ENCODE results near the gene CACNA1H. TPM values are rescaled to one million over a fixed set of nuclear protein-coding genes. Genes with fewer than 3 reads are reported as not detected.

CACNA1H gene
- total and polyA plus RNA-seq, 5 experiments from 2014 or later: 0.03 to 2.7 (median 1.8) TPM

DNA sequence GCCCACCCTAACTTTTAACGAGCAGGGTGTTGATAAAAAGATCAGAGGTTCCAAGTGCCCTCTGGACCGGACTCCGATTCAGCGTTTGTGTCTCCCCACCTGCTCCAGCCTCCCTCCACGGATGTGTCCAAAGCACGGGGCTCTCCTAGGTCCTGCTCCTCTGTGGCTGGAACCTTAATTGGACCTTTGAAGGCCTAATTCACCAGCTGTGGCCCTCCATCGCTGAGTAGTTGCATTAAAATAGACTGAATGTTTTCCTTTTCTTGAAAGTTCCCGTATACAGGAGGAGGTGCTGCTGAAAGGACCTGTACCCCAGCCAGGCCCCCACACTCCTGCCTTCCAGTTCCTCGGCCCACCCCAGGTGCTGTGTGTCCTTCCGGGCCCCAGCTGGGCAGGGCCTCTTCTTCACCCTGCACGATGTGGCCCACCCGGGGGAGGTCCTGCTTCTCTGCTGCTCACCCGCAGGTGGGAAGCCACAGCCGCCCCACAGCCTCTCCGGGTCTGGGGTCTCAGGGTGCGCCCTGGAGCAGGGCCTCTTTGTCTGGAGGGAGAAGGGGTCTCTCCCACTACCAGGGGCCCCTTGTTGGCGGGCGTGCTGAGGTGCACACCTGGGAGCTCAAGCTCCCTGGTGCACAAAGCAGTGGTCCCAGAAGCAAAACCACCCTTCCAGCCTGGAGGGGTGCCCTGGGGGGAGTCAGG lies 1.3 kb upstream of the CACNA1H start:
- H3K27ac Mint-ChIP-seq: peak overlapping the region in 6 of 10 donors; percentile 13 to 43 (median 32)
- peak overlapping the region; percentile 24 to 84 (median 56) for H3K4me3 Mint-ChIP-seq
- peaks cover 0 to 9% (median 3%) of the 10 kb centered on the region in 4 donors for H3K4me1 Mint-ChIP-seq
- ATAC-seq (peak in 1 of 2 donors; percentile 4), DNase-seq (peak in 1 of 10 donors; percentile 11)
- H3K36me3 Mint-ChIP-seq: no peaks in the 10 kb centered on the region
- peaks cover 0 to 15% (median 4%) of the 10 kb centered on the region in 5 donors for H3K27me3 Mint-ChIP-seq
- peaks cover 0 to 5% (median 0%) of the 10 kb centered on the region in 9 donors for H3K9me3 Mint-ChIP-seq
- POLR2A ChIA-PET: interaction anchor here (0.5 kb wide), 1 partner anchor 9 kb away, joined by 3 read pairs; no protein-coding TSS in a partner anchor

DNA sequence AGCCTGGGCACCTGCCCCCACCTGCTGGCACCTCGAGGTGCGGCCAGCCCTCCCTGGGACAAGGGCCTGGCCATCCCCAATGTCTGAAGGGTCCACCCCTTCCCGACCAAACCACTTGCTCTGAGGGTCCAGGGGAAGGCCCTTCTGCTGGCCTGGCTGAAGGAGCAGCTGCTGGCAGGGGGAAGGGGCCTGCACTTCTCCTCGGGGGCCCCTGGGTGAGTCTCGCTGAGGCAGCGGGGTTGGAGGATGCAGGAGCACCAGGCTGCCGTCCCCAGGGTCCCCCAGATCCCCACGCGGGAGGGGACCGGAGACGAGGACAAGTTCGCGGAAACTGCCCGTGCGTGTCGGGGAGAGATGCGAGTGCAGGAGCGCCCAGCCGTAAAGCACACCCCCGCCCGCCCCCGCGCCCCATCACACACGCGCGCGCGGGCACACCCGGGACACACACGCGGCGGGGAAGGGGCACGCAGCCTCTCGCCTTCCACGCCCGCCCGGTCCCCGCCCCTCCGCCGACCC lies 725 bp upstream of the CACNA1H start:
- ATAC-seq: peak; percentile 73 to 78
- DNase-seq: peak in 9 of 10 donors; percentile 32 to 80 (median 60)
- Mint-ChIP-seq H3K9me3 (peaks cover 0 to 2% (median 0%) of the 10 kb centered on the region in 9 donors), H3K4me1 (peaks cover 0 to 9% (median 3%) of the 10 kb centered on the region in 4 donors), H3K4me3 (peak overlapping the region in 9 of 10 donors; percentile 26 to 84 (median 62)), H3K36me3 (no peaks in the 10 kb centered on the region), H3K27me3 (peaks cover 0 to 15% (median 4%) of the 10 kb centered on the region in 5 donors), H3K27ac (peak overlapping the region in 2 of 10 donors; percentile 56 to 59)
- POLR2A ChIA-PET: interaction anchor here (0.5 kb wide), 1 partner anchor 9 kb away, joined by 3 read pairs; no protein-coding TSS in a partner anchor

DNA sequence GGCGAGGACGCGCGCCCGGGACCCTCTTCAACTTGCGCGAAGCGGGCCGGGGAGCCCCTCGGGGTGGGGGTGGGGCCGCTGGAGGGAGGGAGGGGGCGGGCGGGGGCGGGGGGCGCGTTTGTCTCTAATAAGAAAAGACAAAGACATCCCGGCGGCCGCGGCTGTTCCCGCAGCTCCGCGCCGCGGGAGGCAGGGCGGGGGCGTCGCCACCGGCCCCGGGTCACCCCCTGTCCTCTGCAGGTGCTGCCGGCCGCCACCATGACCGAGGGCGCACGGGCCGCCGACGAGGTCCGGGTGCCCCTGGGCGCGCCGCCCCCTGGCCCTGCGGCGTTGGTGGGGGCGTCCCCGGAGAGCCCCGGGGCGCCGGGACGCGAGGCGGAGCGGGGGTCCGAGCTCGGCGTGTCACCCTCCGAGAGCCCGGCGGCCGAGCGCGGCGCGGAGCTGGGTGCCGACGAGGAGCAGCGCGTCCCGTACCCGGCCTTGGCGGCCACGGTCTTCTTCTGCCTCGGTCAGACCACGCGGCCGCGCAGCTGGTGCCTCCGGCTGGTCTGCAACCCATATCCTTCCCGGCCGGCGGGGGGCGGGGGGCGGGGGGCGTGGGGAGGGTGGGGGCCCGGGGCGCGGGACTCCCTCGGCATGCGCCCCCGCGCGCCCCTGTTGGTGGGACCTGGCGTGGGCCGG lies 714 bp downstream of the CACNA1H start:
- POLR2A ChIA-PET: no interaction called here
- DNase-seq: no peak

DNA sequence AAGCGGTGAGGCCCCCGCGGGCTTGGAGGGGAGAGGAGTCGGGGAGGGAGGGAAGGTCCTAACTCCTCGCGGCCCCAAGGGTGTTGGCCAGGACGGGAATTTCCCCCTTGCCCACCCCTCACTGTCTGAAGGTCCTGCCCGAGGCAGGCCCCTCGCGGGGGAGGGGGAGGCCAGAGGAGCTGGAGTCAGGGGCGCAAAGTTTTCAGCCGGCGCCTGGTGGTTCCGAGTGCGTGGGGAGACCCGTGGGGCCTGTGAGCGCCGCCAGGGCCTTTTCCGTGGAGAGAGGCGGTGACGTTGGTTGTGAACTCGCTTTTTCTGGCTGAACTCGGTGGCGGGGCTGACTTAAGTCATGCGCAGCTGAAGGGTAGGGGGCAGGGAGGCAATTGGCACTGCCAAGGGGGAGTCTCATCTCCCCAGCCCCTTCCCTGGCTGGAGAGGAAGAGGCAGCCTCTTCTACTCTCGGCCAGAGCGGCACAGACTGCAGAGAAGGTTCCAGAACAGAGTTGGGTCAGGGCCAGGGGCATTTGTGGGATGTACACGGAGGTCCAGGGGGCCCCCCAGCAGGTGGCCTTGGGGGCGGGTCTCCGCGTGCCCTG lies 1.5 kb downstream of the CACNA1H start:
- Mint-ChIP-seq H3K27me3 (peaks cover 1 to 21% (median 4%) of the 10 kb centered on the region in 5 donors), H3K27ac (peak overlapping the region in 2 of 10 donors; percentile 50 to 73), H3K4me3 (peak overlapping the region in 8 of 10 donors; percentile 16 to 68 (median 38)), H3K36me3 (no peaks in the 10 kb centered on the region), H3K9me3 (peaks cover 0 to 2% (median 0%) of the 10 kb centered on the region in 9 donors), H3K4me1 (peaks cover 0 to 9% (median 3%) of the 10 kb centered on the region in 4 donors)
- POLR2A ChIA-PET: no interaction called here
- no peak for ATAC-seq
- no peak for DNase-seq

More for the DNA sequence above, 714 bp downstream of the CACNA1H start:
- no peak for ATAC-seq
- Mint-ChIP-seq H3K4me3 (peak overlapping the region in 1 of 10 donors; percentile 16), H3K9me3 (peaks cover 0 to 2% (median 0%) of the 10 kb centered on the region in 9 donors), H3K27me3 (peaks cover 0 to 18% (median 4%) of the 10 kb centered on the region in 5 donors), H3K27ac (no peak overlapping the region), H3K4me1 (peaks cover 0 to 9% (median 3%) of the 10 kb centered on the region in 4 donors), H3K36me3 (no peaks in the 10 kb centered on the region)

DNA sequence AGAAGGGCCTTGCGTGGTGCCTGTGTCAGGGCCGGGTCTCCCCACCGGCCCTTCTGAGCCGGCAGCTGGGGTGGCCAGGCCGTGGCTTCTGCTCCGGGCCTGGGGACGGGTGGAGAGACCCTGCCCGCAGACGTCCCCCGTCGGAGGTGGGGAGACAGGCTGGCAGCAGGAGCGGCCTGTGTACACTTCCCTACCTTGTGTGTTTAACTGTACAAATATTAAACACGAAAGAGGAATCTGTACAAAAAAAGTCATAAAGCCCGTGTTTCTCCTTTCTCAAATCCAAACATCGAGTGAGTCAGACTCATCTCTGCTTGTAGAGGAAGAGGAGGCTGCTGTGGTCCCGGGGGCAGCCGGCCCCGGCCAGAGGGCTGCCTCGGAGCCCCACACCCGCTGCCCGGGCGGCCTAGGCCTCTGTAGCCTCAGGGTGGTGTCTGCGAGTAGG lies 2.0 kb downstream of the CACNA1H start:
- POLR2A ChIA-PET: no interaction called here
- no peak for DNase-seq
- Mint-ChIP-seq H3K27me3 (peaks cover 3 to 25% (median 6%) of the 10 kb centered on the region in 5 donors), H3K4me3 (peak overlapping the region in 1 of 10 donors; percentile 28), H3K36me3 (no peaks in the 10 kb centered on the region), H3K4me1 (peaks cover 0 to 9% (median 3%) of the 10 kb centered on the region in 4 donors), H3K9me3 (peaks cover 0 to 2% (median 0%) of the 10 kb centered on the region in 9 donors), H3K27ac (no peak overlapping the region)
- no peak for ATAC-seq

DNA sequence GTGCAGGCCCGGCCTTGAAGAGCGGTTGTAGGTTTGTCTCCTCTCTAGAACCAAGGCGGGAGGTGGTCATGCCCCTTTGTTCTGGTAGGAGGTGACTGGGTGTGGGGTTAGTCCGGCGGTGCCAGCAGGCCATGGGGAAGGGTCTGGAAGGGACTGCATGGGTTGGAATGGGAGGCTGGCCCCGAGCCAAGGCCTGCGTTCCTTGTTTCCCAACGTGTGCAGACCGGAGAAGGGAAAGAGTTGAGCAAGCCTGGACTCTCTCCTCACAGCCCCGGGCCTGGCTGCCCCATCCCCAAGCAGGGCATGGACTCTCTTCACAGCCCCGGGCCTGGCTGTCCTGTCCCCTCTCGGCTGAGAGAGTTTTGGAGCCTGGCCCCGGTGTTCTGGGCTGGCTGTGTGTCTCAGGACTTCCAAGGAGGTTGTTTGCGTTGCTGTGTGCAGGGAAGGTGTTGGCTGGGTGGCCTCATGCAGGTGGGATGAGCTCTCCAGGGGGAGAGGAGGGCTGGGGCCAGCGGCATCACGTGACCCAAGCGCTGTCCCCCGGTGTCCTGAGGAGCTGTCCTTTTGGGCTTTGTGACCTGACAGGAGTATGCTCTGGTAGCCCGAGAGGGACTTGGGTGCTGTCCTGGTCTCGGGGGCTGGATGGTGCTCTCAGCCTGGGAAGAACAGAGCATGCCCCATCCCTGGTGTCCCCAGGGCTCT lies 2.6 kb downstream of the CACNA1H start:
- Mint-ChIP-seq H3K27ac (no peak overlapping the region), H3K27me3 (peaks cover 3 to 25% (median 6%) of the 10 kb centered on the region in 5 donors), H3K36me3 (no peaks in the 10 kb centered on the region), H3K4me3 (peak overlapping the region in 2 of 10 donors; percentile 9 to 48), H3K9me3 (peaks cover 0 to 2% (median 0%) of the 10 kb centered on the region in 9 donors), H3K4me1 (peaks cover 0 to 9% (median 3%) of the 10 kb centered on the region in 4 donors)
- ATAC-seq: no peak
- POLR2A ChIA-PET: no interaction called here
- no peak for DNase-seq

DNA sequence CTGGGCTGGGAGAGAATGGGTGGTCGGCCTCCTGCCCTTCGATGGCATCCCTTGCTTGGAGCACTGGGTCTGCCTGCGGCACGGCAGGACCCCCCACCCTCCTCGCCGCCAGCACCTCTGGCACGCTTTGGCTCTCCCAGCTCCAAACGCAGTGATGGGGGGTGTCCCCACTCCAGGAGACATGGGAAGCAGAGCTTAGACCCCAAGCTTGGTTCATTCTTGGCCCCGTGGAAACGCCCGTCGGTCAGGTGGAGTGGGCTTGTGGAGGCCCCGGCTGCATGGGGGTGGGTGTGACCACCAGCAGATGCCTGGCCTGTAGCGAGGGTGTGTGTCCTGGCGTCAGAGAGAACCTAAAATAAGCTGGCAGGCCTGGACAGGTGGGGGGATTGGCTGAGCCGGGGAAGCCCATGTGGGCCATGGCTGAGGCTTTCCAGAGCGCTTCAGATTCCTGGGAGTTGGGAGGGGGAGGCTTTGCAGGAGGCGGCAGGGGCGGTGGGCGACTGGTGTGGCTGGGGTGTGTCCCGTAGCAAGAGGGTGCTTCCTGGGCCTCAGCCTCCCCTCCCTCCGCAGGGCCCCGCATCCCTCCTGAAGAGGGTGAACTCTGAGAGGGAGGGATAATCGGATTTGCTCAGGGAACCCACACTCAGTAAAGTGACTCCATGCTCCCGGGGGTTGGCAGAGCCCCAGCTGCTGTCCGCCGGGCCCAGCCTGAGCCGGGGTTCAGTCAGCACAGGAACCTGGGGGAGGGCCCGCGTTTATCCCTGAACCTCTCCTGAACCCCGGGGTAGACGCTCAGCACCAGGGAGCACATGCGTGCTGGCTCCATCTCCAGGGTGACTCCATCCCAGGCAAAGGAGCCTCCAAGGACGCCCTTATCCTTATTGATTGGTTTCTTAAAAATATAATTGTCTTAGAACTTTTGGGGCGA lies 3.4 kb downstream of the CACNA1H start:
- Mint-ChIP-seq H3K27ac (no peak overlapping the region), H3K4me3 (no peak overlapping the region), H3K4me1 (peaks cover 0 to 7% (median 2%) of the 10 kb centered on the region in 4 donors), H3K9me3 (no peaks in the 10 kb centered on the region), H3K36me3 (no peaks in the 10 kb centered on the region), H3K27me3 (peaks cover 3 to 25% (median 6%) of the 10 kb centered on the region in 5 donors)
- POLR2A ChIA-PET: no interaction called here
- no peak for ATAC-seq
- DNase-seq: no peak

DNA sequence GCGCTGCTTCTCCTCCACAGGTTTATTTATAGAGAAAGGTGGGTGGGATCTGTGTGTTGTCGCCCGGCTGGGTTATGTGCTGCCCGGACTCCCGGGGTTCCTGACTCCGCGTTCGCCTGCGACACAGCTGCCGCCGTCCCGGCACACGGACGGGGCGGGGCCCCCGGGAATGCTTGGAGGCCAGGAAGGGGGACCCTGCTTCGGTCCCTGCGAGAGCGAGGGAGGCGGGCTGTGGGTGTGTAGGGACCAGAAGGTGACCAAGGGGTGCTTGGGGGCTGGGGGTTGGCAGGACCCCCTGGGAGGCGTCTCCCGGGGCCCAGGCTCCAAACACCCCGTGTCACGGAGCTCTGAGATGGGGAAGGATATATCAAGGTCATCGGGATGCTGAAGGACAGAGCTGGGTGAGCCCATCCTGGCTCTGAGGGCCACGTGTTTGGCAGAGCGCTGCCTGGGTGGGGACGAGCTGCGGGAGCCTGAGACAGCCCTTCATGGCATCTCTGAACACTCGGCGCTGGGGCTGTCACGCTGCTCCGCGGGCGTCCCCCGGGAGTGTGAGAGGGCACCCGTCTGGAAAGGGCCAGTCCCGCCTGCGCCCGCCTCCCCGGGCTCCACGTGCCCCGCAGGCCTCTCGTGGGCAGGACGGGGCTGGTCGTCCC lies 4.2 kb downstream of the CACNA1H start:
- Mint-ChIP-seq H3K27ac (no peak overlapping the region), H3K36me3 (no peaks in the 10 kb centered on the region), H3K27me3 (peaks cover 3 to 25% (median 6%) of the 10 kb centered on the region in 5 donors), H3K4me3 (no peak overlapping the region), H3K4me1 (peaks cover 0 to 4% (median 1%) of the 10 kb centered on the region in 4 donors), H3K9me3 (no peaks in the 10 kb centered on the region)
- ATAC-seq: no peak
- DNase-seq: no peak
- POLR2A ChIA-PET: no interaction called here

DNA sequence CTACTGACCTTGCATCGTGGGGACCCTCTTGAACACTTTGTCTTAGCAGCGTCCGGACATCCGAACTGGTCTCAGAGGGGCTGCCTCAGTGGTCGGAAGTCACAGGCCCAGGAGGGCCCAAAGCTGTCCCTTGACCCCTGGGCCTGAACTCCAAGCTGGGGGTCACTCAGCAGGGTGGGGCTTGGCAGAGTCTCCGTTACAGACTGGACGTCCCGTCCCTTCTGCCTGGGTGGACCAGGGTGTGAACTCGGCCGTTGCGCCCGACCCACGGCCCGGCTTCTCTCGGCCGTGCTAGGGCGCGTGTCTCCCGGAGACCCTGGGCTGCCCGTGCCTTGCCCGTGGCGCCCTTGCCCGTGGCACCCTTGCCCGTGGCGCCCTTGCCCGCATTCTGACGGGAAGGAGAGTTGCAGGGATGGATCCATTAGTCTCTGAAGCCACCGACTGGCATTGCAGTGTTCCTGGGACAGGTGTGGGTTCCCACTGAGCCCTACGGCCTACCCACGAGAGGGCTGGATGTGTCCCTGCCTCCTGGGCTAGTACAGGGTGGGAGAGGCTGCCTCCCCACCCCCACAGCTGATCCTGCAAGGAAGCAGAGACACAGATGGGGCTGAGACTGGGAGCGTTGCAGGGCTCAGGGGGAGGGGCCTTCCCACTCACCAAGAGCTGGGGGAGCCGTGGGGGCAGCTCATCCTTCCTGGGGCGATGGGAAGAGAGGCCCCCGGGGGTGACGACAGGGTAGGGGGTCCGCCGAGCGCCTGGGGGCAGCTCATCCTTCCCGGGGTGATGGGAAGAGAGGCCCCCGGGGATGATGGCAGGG lies 4.9 kb downstream of the CACNA1H start:
- Mint-ChIP-seq H3K9me3 (no peaks in the 10 kb centered on the region), H3K27ac (no peak overlapping the region)
- ATAC-seq: no peak

More for the DNA sequence above, 4.9 kb downstream of the CACNA1H start:
- H3K4me1 Mint-ChIP-seq: peaks cover 0 to 4% (median 1%) of the 10 kb centered on the region in 4 donors
- DNase-seq: no peak
- H3K27me3 Mint-ChIP-seq: peaks cover 3 to 25% (median 6%) of the 10 kb centered on the region in 5 donors
- no peaks in the 10 kb centered on the region for H3K36me3 Mint-ChIP-seq
- POLR2A ChIA-PET: no interaction called here
- no peak overlapping the region for H3K4me3 Mint-ChIP-seq

Measured in naive thymus-derived CD8-positive, alpha-beta T cell (primary cell).